ENCODE results near the gene NTN3. TPM values are rescaled to one million over a fixed set of nuclear protein-coding genes. Genes with fewer than 3 reads are reported as not detected.

NTN3 gene
- total and polyA plus RNA-seq, 11 donors: 0.09 to 0.50 (median 0.20) TPM; not detected in 5

GRCh38 chr16:2464333-2464732, 6.8 kb upstream of the NTN3 start:
- WGBS, 4 donors: 77 to 92% (median 85%) methylated on average over 5 to 12 of the region's 12 CpGs
- Histone ChIP-seq H3K27me3 (peaks cover 0 to 23% (median 2%) of the 10 kb centered on the region in 9 donors), H3K36me3 (no peaks in the 10 kb centered on the region), H3K9me3 (no peaks in the 10 kb centered on the region), H3K4me3 (no peak overlapping the region), H3K4me1 (peaks cover 2 to 35% (median 21%) of the 10 kb centered on the region in 12 donors), H3K27ac (no peak overlapping the region)
- intact Hi-C loops (cut with DNase I): no loop called here
- ATAC-seq (no peak), DNase-seq (no peak)
- TF ChIP-seq CTCF (IDR thresholded peaks at IDR 0.05) (no peak), POLR2A (IDR thresholded peaks at IDR 0.05) (no peak)

GRCh38 chr16:2465653-2466415, 5.3 kb upstream of the NTN3 start:
- intact Hi-C loops (cut with DNase I): no loop called here
- H3K4me1 ChIP-seq: peaks cover 2 to 32% (median 18%) of the 10 kb centered on the region in 12 donors
- no peak for DNase-seq
- TF ChIP-seq CTCF (IDR thresholded peaks at IDR 0.05) (peak in 1 of 12 donors; percentile 11), POLR2A (IDR thresholded peaks at IDR 0.05) (no peak)
- no peaks in the 10 kb centered on the region for H3K36me3 ChIP-seq
- H3K27me3 ChIP-seq: peaks cover 0 to 38% (median 8%) of the 10 kb centered on the region in 9 donors
- no peak for ATAC-seq
- H3K27ac ChIP-seq: no peak overlapping the region
- H3K4me3 ChIP-seq: no peak overlapping the region
- WGBS, 4 donors: 85 to 89% (median 88%) methylated on average over 10 to 12 of the region's 12 CpGs
- H3K9me3 ChIP-seq: no peaks in the 10 kb centered on the region

GRCh38 chr16:2466667-2467527, 4.2 kb upstream of the NTN3 start:
- no peaks in the 10 kb centered on the region for H3K36me3 ChIP-seq
- TF ChIP-seq POLR2A (IDR thresholded peaks at IDR 0.05) (no peak), CTCF (IDR thresholded peaks at IDR 0.05) (no peak)
- peaks cover 6 to 42% (median 29%) of the 10 kb centered on the region in 12 donors for H3K4me1 ChIP-seq
- H3K27me3 ChIP-seq: peaks cover 6 to 48% (median 16%) of the 10 kb centered on the region in 9 donors
- H3K4me3 ChIP-seq: peak overlapping the region in 10 of 12 donors; percentile 35 to 72 (median 58)
- DNase-seq (peak in 1 of 5 donors; percentile 54), ATAC-seq (peak in 1 of 4 donors; percentile 4)
- WGBS, 4 donors: 77 to 86% (median 85%) methylated on average over 21 to 29 of the region's 29 CpGs
- H3K27ac ChIP-seq: peak overlapping the region in 1 of 12 donors; percentile 66
- intact Hi-C loops (cut with DNase I): no loop called here
- no peaks in the 10 kb centered on the region for H3K9me3 ChIP-seq

Data from heart left ventricle (tissue), 16 donors.